HG02763 (cell line): Measurements from ENCODE around the gene SLC3A2.

ENCODE experiments used
- ATAC-seq: cut with Tn5 transposase; IDR thresholded peaks from one replicate; pipeline ENCODE4 v1.9.1; 2021; ENCODE audit warnings: mild to moderate bottlenecking, moderate library complexity; ENCODE audit not compliant: unreplicated experiment

SLC3A2 gene

DNA sequence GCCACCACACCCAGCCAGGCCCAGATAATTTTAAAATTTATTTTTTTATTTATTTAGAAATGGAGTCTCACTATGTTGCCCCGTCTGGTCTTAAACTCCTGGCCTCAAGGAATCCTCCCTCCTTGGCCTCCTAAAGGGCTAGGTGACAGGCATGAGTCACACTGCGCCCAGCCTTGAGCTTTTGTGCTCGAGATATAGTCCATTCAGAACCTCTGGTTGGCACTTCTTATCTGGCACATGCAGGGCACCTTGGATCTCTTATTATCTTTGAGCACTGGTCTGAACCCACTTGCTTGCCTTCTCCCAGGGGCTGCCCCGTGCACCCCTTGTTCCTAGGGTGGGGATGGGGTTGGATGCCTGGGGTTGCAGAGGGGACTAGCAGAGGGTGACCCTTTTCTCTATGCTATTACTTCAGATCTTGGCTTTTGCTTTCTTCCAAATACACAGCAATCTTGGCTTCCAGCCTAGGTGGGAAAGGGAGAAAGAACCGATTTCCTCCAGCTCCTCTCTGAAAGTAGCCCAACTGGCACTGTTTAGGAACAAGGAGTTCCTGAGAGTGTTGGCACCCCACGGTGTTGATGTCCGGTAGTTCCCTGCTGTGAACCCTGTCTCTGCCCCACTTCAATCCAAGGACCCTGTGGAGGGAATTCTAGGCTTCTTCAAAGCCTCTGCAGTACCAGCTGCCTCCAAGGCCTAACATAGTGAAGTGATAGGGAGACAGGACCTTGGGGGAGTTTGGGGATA, 1.3 kb upstream of the SLC3A2 start:
- ATAC-seq, result no peak

DNA sequence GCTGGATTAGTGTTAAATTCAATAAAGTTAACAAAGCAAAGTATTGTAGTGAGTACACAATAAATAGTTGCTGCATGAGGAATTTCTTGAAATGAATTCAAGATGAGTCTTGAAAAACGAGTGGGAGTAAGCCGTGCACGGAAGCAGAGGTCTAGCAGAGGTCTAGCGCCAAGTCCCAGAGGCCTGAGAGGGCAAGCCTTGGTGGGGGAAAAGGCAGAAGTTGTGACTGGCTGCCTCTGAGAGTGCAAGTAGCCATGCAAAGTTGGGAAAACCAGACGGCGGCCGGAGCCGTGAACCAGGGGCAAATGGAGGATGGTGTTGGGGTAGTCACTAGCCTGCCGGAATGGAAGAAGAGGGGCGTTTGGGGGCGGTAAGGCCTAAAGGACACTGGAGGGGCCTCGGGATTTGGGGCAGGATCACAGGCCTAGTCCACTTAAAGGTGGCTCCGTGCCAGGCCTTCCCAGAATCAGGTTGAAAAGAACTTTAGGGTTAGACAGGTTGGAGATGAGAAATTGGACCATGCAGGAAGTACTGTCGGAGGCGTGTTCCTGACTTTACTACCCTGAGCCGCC, 379 bp upstream of the SLC3A2 start:
- ATAC-seq, result no peak

DNA sequence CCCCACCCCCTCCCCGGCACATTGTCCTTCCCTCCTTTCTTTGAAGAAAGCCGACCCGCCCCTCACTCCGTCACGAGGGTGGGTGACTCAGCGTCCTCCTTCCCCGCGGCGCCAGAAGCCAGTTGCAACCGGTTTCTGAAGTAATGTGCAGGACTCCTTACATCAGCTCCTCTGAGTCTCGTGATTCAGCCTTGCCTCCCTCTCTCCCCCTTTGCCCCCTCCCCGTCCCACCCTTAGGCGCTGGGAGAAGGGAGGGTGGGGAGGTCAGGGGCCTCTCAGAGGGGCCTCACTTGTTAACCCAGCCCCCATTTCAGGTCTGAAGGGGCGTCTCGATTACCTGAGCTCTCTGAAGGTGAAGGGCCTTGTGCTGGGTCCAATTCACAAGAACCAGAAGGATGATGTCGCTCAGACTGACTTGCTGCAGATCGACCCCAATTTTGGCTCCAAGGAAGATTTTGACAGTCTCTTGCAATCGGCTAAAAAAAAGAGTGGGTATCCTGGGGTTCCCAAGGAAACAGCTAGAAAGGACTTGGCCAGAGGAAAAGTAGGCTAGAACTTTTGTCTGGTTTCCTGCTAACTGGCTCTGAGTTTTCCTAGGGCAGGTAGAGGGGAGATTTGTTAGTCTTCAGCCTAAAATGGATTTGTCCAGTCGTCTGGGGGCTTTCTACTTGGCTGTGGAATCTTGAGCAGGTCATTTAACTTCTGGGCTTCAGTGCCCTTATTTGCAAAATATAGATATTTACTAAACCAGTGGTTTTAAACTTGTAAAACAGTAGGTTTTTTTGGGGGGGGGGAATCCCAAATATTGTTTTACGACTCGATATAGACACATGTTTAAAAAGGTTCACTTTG, 1.1 kb downstream of the SLC3A2 start:
- ATAC-seq, result peak; percentile 38

DNA sequence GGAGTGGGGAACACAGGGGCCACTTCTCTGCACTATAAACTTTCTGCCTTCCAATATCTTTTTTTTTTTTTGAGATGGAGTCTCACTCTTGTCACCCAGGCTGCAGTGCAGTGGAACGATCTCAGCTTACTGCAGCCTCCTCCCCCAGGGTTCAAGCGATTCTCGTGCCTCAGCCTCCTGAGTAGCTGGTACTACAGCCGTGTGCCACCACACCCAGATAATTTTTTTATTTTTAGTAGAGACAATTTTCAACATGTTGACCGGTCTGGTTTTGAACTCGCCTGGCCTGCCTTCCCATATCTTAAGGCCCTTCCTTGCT, 1.7 kb downstream of the SLC3A2 start:
- ATAC-seq, result no peak

DNA sequence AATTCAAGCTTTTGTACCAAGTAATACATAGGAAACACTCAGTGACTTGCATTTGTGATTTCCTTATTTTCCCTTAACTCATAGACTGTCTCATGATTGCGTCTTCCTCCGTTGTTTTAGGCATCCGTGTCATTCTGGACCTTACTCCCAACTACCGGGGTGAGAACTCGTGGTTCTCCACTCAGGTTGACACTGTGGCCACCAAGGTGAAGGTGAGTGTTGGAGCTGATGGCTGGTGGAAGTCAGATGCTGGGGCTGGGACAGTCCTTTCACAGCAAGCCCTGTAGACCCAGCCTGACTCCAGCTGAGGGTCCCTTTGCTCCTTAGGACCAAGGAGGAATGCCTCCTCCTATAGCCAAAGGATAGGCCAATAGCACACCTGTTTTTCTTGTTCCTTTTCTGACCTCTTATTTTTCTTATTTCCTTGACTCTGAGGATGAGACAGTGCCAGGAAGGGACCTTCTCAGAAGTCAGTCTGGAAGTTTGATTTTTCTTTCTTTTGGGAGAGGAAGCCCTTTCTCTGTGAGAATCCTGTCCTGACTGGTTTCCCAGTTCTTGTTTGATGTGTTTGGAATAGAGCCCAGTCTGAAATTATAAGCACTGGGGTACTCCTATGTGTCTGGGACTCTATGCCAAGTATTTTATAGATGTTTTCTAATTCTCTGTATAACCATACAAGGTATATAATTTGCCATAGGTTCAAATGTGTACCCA, 2.2 kb downstream of the SLC3A2 start:
- no peak for ATAC-seq

DNA sequence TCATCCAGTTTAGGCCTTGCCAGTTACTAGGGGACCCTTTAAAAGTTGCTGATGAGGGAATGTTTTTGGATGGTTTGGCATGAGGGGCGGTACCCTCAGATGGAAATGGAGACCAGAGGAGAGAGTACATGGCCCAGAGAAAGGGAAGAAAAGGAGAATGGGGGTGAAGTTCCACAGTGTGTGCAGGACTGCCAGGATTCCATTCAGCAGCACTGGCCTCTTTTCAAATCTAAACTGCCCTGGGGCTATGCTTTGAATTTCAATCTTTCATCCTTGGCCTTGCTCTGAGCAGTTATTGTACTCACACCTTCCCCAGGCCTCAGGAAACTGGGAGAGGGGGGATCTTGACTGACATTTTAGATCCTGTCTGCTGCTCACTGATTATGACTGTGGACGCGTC, 3.0 kb downstream of the SLC3A2 start:
- no peak for ATAC-seq

DNA sequence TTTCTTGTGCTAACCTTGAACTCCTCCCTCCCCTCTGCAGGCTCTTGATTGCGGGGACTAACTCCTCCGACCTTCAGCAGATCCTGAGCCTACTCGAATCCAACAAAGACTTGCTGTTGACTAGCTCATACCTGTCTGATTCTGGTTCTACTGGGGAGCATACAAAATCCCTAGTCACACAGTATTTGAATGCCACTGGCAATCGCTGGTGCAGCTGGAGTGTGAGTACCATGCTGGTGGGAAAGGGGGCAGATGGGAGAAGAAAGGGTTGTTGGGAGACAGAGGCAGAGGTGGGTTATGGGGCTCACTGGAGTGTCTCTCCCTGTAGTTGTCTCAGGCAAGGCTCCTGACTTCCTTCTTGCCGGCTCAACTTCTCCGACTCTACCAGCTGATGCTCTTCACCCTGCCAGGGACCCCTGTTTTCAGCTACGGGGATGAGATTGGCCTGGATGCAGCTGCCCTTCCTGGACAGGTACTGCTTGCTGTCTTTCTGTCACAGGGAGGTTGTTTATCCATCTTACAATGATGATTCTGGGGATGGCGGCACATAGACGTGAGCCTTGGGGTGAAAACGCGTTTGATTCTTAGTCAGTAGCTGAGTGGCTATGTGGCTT, 4.5 kb downstream of the SLC3A2 start:
- no peak for ATAC-seq

DNA sequence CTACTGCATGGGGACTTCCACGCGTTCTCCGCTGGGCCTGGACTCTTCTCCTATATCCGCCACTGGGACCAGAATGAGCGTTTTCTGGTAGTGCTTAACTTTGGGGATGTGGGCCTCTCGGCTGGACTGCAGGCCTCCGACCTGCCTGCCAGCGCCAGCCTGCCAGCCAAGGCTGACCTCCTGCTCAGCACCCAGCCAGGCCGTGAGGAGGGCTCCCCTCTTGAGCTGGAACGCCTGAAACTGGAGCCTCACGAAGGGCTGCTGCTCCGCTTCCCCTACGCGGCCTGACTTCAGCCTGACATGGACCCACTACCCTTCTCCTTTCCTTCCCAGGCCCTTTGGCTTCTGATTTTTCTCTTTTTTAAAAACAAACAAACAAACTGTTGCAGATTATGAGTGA, 7.7 kb downstream of the SLC3A2 start:
- no peak for ATAC-seq

DNA sequence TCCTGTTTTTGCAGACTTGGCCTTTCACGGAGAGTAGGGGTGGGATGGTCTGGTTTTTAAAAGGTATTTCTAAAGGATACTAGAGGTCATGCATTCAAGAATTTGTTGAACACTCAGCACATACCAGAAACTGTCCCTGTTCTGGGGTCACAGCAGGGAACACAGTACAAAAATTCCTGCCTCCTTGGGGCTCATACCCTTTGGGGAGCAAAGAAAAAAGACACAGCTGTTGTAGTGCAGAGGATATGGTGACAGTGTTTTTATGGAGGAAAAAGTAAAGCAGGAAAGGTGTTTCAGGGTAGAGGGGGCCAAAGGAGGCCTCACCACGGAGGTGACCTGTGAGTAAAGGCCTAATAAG, 8.4 kb downstream of the SLC3A2 start:
- ATAC-seq, result no peak

DNA sequence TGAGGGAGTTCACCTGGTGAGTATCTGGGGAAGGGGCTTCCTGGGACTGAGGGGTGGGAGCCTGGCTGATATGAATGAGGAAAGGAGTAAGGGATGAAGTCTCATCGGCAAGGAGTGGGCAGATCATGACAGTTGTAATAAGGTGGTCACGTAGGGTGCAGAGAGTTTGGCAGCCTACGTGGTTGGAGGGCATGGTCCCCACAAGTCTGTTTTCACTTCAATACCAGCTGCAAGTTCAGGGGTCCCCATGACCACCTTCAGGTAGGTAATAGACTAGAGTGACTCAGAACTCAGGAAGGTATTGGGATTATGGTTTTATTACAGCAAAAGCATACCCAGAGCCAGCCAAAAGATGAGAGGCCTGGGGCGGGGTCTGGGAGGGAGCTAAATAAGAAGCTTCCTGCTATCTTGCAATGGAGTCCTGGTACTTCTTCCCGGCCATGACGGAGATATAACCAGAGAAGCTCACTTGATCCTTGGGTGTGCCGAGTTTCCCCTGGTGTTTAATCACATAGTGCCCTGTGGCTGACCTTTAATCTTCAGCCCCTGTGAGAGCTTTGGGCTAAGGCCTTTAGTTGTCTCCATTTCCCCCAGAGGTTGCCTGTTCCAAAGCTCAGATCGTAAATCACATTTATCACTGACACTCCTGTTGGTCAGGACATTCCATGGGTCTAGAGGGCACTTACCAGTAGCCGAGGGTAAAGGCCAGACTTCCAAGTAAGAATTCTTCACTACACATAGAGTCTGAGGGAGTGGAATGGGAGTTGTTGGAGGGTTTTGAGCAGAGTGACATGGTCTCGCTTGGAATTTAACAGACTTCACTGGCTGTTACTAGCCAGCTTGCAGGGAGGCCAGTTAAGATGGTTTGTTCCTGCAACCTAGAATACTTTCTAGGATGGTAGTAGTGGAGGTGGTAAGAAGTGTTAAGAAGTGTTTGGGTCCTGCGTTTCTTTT, 9.1 kb downstream of the SLC3A2 start:
- no peak for ATAC-seq

DNA sequence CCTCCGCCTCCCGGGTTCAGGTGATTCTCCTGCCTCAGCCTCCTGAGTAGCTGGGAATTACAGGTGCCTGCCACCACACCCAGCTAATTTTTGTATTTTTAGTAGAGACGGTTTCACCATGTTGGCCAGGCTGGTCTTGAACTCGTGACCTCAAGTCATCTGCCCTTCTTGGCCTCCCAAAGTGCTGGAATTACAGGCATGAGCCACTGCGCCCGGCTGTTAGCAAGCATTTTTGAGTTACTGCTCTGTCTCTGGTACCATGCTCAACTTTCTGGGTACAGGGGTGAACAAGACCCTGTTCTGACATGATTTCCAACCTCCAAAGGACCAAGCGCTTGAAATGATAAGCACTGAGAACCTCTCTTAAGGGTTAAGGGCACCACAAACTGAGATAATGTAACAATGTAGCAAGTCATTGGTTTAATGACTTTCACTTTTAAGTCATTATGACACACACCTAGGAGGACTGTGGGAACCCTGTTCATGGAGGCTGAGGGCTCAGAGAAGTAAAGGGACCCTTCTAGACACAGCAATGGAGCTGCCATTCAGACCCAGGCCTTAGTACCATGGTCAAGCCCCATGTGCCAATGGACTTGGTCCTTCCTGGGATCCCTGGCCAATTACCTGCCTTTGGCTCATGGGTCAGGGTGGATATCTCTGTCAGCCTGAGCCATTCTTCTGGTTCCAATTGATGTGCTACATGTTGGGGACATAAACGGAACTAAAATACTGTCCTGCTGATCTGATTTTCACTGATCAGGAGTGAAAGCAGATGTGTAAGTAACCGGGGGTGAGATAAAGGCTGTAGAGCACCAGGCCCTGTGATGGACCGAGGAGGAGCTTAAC, 11.6 kb downstream of the SLC3A2 start:
- ATAC-seq, result no peak

DNA sequence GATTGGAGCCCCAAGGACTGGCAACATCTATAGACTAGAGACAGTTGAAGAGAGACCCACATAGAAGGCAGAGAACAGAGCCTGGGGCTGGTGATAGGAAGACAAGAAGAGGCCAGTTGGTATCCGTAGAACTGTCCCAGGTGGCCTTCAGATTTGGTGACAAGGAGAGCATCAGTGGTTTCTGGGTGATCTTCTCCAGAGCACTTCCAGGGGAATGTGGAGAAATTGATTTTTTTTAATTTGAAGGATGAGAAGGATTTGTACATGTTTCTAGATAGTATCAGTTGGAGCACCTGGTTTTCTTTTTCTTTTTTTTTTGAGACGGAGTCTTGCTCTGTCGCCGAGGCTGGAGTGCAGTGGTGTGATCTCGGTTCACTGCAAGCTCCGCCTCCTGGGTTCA, 14.8 kb downstream of the SLC3A2 start:
- ATAC-seq, result no peak

DNA sequence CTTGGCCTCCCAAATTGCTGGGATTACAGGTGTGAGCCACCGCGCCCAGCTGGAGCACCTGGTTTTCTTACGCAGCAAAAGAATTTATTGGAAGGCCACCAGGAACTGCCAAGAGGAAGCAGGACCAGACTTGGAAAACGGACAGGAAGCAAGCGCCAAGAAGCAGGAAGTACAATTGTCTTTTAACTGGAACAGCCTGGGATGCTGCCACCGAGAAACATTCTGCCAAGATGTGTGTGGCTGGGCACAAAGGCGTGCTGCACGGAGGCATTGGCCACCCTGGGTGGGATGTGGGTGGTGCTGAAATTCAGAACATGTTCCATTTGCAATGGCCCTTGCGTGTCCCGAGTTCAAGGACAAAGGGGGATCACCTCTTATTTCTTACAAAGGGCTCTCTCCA, 15.4 kb downstream of the SLC3A2 start:
- ATAC-seq, result no peak

DNA sequence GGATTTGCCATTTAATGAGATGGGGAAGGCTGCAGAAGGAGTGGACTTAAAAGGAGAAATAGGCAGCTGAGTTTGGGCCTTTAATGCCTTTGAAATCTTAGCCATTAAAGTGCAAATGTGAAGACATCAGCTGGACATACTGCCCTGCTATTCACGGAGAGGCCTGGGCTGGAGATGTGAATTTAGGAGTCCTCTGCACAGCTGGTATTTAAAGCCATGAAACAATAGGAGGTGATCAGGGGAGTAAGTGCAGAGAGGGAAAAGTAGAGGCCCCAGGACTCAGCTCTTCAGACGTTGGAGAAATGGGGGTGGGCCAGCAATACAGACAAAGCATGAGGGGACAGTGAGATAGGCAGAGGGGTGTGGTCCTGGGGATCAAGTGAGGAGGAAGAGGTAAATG, 16.6 kb downstream of the SLC3A2 start:
- no peak for ATAC-seq

DNA sequence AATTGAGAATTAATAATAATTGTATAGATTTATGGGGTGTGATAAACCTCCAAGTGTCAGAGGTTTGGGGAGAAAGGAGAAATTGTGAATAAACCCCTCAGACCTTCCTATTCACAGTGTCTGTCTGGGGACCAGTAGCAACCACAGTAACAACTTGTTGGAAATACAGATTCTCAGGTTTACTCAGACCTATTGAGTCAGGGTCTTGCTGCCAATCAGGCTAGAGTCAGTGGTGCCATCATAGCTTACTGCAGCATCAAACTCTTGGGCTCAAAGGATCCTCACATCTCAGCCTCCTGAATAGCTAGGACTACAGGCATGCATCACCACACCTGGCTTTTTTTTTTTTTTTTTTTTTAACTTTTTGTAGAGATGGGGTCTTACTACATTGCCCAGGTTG, 17.3 kb downstream of the SLC3A2 start:
- ATAC-seq, result no peak

DNA sequence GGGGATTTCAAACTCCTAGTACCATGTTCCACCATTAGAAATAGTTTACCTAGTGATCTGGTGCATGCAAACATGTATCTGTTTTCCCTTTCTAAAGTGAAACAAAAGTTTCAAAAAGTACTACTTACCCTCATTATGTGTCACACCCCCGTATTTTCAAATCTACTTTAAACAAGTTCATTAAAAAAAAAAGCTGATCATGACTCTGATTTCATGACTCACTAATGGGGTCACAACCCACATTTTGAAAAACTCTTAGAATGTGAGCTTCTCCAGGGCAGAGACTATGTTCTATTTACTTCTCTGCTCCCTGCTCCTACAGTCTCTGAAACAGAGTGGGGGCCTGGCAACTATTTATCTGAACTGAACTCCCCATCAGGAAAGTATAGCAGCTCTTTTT, 22.2 kb downstream of the SLC3A2 start:
- ATAC-seq, result no peak

DNA sequence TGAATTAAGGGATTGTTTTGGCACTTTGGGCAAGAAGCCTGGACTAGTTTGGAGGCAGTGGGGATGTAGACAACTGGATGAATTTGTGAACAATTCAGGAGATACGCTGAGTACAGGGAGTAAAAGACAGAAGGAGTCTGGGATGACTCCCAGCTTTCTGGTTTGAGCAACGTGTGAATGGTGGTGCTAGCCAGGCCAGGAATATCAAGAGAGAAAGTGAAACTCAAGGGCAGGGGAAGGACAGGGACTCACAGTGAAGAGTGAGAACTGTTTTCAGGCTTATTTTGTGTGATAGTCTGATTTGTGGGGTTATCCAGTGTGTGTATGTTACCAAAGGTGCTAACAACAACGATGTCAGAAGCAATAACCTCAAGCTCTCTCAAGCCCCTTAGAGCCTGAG, 24.6 kb downstream of the SLC3A2 start:
- ATAC-seq, result no peak

DNA sequence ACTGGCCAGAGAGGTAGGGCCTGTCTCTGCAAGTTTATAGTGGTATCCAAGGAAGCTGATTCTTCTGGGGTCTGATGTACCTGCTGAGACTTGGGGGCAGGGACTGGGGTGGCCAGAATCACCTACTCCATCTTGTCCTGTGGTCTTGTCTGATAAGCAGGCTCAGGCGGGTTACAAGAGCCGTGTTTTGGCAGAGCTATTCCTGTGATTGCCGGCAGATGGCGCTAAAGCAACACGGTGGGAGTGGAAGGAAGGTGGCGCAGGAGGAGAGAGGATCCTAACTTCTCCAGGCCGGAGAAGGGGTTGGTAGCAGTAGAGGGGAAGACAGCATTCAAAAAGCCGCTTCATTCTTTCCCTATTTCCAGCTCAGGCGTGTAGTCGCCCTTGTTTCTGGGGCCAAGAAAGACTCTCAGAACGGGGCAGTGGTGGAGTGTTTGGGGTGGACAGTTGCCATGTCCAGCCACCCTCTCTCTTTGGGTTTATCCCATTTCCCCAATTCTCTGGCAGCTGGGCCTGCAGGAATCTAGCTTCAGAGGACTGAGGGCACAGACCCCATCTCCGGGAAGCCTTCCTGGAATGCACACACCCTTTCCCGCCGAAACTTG, 25.3 kb downstream of the SLC3A2 start:
- ATAC-seq, result peak; percentile 68
